ENCODE data around the gene FAM227B. TPM values are rescaled to one million over a fixed set of nuclear protein-coding genes. Genes with fewer than 3 reads are reported as not detected.

FAM227B gene
- total and polyA plus RNA-seq, 5 experiments from 2014 or later: 14.5 to 28.7 (median 23.8) TPM

DNA sequence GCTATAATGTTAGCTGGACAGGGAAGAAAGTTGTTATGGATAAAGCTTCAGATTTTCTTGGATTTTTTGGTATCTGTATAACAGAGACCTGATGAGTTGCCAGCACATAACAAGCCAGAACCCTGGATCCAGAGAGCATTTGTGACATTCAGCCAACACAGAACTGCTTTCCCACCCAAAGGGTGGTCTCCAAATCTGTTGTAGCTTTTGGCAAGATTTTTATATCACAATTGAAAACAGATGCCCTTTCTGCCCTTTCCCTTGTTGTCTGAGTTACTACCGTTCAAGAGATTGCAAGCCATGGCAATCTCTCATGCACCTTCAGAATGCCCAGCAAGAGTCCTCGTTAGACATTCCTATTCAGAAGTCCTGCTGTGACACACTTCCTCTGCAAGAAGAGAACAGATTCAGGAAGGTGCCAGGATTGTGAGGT, 305.2 kb downstream of the FAM227B start:
- POLR2A ChIA-PET: no interaction called here
- peaks cover 0 to 6% (median 0%) of the 10 kb centered on the region in 9 donors for H3K9me3 Mint-ChIP-seq
- H3K36me3 Mint-ChIP-seq: peaks cover 11 to 55% (median 42%) of the 10 kb centered on the region in 3 donors
- H3K27me3 Mint-ChIP-seq: no peaks in the 10 kb centered on the region
- peaks cover 0 to 12% (median 3%) of the 10 kb centered on the region in 4 donors for H3K4me1 Mint-ChIP-seq
- no peak for DNase-seq
- H3K4me3 Mint-ChIP-seq: no peak overlapping the region
- no peak overlapping the region for H3K27ac Mint-ChIP-seq
- no peak for ATAC-seq

DNA sequence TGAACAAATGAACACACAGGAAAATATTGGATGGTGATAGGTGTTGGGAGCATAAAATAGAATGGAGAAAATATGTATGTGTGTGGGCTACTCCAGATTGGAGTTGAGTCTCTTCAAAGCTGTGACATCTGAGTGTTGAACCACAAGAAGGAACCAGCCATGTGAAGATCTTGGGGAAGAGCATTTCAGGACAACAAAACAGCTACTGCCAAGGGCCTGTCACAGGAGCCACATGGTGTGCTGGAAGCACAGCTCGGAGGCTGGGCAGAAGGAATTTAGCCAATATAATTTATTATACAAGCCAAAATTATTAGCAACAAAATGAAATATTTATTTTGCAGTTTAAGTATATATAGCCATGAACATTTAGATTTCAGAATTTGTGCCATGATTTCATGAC, 305.9 kb downstream of the FAM227B start:
- Mint-ChIP-seq H3K27ac (no peak overlapping the region), H3K4me3 (no peak overlapping the region), H3K36me3 (peaks cover 15 to 54% (median 42%) of the 10 kb centered on the region in 3 donors), H3K9me3 (peaks cover 0 to 10% (median 0%) of the 10 kb centered on the region in 9 donors), H3K27me3 (no peaks in the 10 kb centered on the region), H3K4me1 (peaks cover 0 to 12% (median 4%) of the 10 kb centered on the region in 4 donors)
- DNase-seq: no peak
- no peak for ATAC-seq
- POLR2A ChIA-PET: no interaction called here

DNA sequence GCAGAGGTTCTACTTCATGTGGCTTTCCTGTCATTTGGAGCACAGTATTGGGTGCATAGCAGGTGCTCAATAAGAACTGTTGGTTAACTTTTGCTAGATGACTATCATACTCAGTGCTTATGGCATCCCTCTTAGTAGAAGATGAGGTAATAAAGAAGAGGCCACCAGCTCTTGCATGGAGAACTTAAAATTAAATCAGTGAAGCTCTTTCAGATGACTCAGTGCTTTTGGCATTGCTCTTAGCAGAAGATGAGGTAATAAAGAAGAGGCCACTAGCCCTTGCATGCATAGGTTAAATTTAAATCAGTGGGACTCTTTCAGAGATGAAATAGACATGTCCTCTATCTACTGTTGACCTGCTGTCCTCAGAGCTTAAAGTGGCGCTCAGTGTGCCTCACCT, 307.0 kb downstream of the FAM227B start:
- no peak for ATAC-seq
- POLR2A ChIA-PET: no interaction called here
- H3K4me3 Mint-ChIP-seq: no peak overlapping the region
- H3K36me3 Mint-ChIP-seq: peaks cover 15 to 50% (median 36%) of the 10 kb centered on the region in 3 donors
- H3K27ac Mint-ChIP-seq: no peak overlapping the region
- peaks cover 0 to 12% (median 4%) of the 10 kb centered on the region in 4 donors for H3K4me1 Mint-ChIP-seq
- peaks cover 0 to 10% (median 0%) of the 10 kb centered on the region in 9 donors for H3K9me3 Mint-ChIP-seq
- no peaks in the 10 kb centered on the region for H3K27me3 Mint-ChIP-seq
- no peak for DNase-seq

DNA sequence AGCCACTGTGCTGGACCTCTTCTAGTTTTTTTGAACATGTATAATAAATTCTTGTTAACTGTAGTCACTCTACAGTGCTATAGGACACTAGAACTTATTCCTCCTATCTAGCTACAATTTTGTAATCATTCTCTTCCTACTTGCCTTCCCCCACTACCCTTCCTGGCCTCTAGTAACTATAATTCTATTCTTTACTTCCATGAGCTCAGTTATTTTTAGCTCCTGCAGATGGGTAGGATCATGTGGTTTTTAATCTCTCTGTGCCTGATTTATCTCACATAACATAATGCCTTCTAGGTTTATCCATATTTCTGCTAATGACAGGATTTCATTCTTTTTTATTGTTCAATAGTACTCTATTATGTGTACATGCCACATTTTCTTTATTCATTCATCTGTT, 310.7 kb downstream of the FAM227B start:
- H3K27ac Mint-ChIP-seq: peak overlapping the region in 1 of 10 donors; percentile 1
- peaks cover 4 to 20% (median 7%) of the 10 kb centered on the region in 4 donors for H3K4me1 Mint-ChIP-seq
- peaks cover 0 to 4% (median 0%) of the 10 kb centered on the region in 9 donors for H3K9me3 Mint-ChIP-seq
- peaks cover 24 to 65% (median 48%) of the 10 kb centered on the region in 3 donors for H3K36me3 Mint-ChIP-seq
- no peak overlapping the region for H3K4me3 Mint-ChIP-seq
- DNase-seq (no peak), ATAC-seq (no peak)
- H3K27me3 Mint-ChIP-seq: no peaks in the 10 kb centered on the region
- POLR2A ChIA-PET: no interaction called here

DNA sequence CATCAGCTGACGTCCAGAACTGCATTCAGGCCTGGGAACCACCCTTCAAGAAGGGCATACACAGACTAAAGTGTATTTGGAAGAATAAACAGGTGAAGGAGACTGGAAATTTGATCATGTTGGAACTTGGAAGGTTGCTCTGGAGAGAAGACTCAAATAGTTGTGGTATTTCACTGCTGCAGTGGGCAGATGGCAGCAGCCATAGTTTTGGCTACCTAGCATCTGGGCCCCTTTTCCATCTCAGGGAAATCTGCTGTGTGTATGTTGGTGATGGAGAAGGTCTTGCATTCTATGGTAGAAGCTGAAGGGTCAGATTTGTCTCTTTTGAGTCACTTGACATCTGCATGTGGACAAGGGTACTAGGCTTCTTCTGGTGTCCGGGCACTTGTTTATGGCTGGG, 311.9 kb downstream of the FAM227B start:
- Mint-ChIP-seq H3K9me3 (peaks cover 0 to 4% (median 0%) of the 10 kb centered on the region in 9 donors), H3K27me3 (no peaks in the 10 kb centered on the region), H3K36me3 (peaks cover 23 to 67% (median 57%) of the 10 kb centered on the region in 3 donors), H3K27ac (peak overlapping the region in 1 of 10 donors; percentile 50), H3K4me1 (peaks cover 4 to 20% (median 7%) of the 10 kb centered on the region in 4 donors), H3K4me3 (no peak overlapping the region)
- POLR2A ChIA-PET: no interaction called here
- DNase-seq (no peak), ATAC-seq (no peak)

DNA sequence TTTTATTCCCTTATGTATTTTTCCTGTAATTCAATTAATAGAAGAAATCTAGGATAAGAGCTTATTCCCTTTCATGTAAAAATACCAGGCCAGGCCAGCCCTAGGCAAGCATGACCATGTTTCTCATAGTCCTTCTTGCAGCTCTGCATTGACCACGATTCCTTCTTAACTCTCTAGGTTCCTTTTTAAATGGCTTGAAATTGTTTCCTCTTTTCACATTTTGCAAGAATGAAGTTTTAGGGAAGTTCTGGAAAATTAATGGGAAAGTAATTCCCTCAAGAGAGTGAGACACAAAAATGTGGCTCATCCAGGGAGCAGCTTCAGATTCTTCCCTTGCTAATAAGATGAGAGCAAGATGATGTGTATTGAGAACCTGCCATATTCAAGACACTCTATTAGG, 314.1 kb downstream of the FAM227B start:
- Mint-ChIP-seq H3K4me1 (peaks cover 2 to 20% (median 11%) of the 10 kb centered on the region in 4 donors), H3K36me3 (peaks cover 23 to 71% (median 68%) of the 10 kb centered on the region in 3 donors), H3K9me3 (peaks cover 0 to 4% (median 0%) of the 10 kb centered on the region in 9 donors), H3K27ac (no peak overlapping the region), H3K27me3 (no peaks in the 10 kb centered on the region), H3K4me3 (no peak overlapping the region)
- POLR2A ChIA-PET: no interaction called here
- ATAC-seq (no peak), DNase-seq (no peak)

DNA sequence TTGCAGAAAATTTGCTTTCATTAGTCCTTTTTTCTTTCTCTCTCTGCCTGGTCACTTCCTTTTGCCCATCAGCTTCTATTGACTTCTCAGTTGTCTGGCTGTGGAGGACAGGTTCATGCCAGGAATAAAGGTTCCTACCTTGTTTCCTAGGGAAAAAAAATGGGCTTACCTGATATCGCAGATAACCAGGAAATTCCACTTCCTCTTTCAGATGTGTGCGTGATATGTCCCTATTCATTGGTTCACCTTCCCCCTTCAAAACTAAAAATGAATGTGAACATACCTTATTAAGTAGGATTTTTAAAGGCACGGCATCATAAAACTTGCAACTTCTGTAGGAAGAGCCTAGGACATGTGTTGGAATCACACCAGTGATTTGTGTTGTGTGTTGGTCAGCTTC, 317.6 kb downstream of the FAM227B start:
- Mint-ChIP-seq H3K36me3 (peaks cover 35 to 76% (median 71%) of the 10 kb centered on the region in 3 donors), H3K27me3 (no peaks in the 10 kb centered on the region), H3K4me3 (no peak overlapping the region), H3K4me1 (peaks cover 10 to 32% (median 19%) of the 10 kb centered on the region in 4 donors), H3K27ac (peak overlapping the region in 1 of 10 donors; percentile 25), H3K9me3 (peaks cover 0 to 14% (median 0%) of the 10 kb centered on the region in 9 donors)
- DNase-seq: no peak
- no peak for ATAC-seq
- POLR2A ChIA-PET: interaction anchor here (0.6 kb wide), 1 partner anchor 24 kb away, joined by 3 read pairs; no protein-coding TSS in a partner anchor

DNA sequence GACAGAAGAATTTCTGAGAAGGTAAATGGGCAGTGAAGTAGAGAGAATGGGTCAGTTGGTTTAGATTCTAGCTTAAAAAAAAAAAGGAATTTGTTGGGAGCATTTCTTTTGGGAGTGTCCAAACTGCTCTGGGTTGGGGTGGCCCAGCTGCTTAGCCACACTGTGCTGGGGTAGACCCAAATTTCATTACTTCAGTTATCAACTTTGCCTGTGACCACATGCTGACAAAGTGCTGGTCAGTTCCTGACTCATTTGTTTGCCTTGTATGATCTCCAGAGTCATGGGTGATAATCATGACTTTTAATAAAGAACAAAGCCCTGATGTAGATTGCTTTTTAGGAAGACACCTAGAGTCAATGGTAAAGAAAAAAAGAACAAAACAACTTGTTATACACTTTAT, 319.1 kb downstream of the FAM227B start:
- Mint-ChIP-seq H3K27ac (no peak overlapping the region), H3K4me3 (no peak overlapping the region), H3K36me3 (peaks cover 29 to 79% (median 71%) of the 10 kb centered on the region in 3 donors), H3K9me3 (peaks cover 0 to 14% (median 0%) of the 10 kb centered on the region in 9 donors), H3K27me3 (no peaks in the 10 kb centered on the region), H3K4me1 (peaks cover 13 to 28% (median 16%) of the 10 kb centered on the region in 4 donors)
- POLR2A ChIA-PET: no interaction called here
- DNase-seq (no peak), ATAC-seq (no peak)

DNA sequence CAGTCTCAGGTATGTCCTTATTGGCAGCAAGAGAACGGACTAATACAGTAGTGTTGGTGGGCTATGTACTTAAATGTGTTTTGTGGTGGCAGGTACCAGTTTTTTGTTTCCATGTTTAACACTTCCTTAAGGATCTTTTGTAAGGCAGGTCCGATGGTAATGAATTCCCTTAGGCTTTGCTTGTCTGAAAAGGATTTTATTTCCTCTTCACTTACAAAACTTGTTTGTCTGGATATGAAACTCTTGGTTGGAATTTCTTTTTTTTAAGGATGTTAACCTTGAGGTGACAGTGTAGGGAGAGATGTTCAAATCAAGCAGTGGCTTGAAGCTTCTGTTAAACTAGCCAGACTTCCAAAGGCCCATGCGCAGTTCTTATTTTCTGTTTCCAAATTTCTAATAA, 319.8 kb downstream of the FAM227B start:
- ATAC-seq: no peak
- peaks cover 27 to 84% (median 72%) of the 10 kb centered on the region in 3 donors for H3K36me3 Mint-ChIP-seq
- no peaks in the 10 kb centered on the region for H3K27me3 Mint-ChIP-seq
- peaks cover 0 to 14% (median 0%) of the 10 kb centered on the region in 9 donors for H3K9me3 Mint-ChIP-seq
- POLR2A ChIA-PET: no interaction called here
- no peak for DNase-seq
- H3K4me1 Mint-ChIP-seq: peaks cover 13 to 26% (median 16%) of the 10 kb centered on the region in 4 donors
- H3K4me3 Mint-ChIP-seq: no peak overlapping the region
- no peak overlapping the region for H3K27ac Mint-ChIP-seq

DNA sequence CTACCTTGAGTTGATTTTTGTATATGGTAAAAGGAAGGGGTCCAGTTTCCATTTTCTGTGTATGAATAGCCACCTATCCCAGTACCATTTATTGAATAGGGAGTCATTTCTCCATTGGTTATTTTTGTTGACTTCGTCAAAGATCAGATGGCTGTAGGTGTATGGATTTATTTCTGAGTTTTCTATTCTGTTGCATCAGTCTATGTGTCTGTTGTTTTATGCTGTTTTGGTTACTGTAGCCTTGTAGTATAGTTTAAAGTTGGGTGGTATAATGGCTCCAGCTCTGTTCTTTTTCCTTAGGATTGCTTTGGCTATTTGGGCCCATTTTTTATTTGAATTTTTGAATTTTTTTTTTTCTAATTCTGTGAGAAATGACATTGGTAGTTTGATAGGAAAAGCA, 323.0 kb downstream of the FAM227B start:
- peaks cover 36 to 80% (median 70%) of the 10 kb centered on the region in 3 donors for H3K36me3 Mint-ChIP-seq
- peaks cover 13 to 17% (median 15%) of the 10 kb centered on the region in 4 donors for H3K4me1 Mint-ChIP-seq

DNA sequence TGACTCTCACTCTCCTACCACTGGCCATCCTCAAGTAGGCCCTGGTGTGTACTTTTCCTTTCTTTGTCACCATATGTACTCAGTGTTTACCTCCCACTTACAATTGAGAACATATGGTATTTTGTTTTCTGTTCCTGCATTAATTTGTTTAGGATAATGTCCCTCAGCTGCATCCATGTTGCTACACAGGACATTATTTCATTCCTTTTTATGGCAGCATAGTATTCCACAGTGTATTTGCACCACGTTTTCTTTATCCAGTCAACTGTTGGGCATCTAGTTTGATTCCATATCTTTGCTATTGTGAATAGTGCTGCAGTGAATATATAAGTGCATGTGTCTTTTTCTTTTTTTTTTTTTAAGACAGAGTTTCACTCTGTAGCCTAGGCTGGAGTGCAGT, 324.4 kb downstream of the FAM227B start:
- POLR2A ChIA-PET: no interaction called here
- DNase-seq: no peak

More for the DNA sequence above, 323.0 kb downstream of the FAM227B start:
- no peaks in the 10 kb centered on the region for H3K27me3 Mint-ChIP-seq
- POLR2A ChIA-PET: no interaction called here
- ATAC-seq (no peak), DNase-seq (no peak)
- H3K9me3 Mint-ChIP-seq: peaks cover 0 to 14% (median 1%) of the 10 kb centered on the region in 9 donors
- no peak overlapping the region for H3K27ac Mint-ChIP-seq
- no peak overlapping the region for H3K4me3 Mint-ChIP-seq

DNA sequence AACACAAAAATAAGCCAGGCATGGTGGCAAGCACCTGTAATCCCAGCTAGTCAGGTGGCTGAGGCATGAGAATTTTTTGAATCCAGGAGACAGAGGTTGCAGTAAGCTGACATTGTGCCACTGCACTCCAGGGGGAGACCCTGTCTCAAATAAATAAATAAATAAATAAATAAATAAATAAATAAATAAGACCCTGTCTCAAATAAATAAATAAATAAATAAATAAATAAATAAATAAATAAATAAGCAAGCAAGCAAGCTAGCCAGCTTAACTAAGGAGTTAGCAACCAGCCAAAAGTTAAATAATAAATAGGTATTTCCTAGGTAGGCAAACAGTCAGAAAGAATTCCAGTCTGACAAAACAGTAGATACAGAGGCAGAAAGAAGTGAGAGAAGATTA, 326.7 kb downstream of the FAM227B start:
- Mint-ChIP-seq H3K9me3 (peaks cover 0 to 4% (median 0%) of the 10 kb centered on the region in 9 donors), H3K27ac (peak overlapping the region in 1 of 10 donors; percentile 76), H3K36me3 (peaks cover 25 to 74% (median 53%) of the 10 kb centered on the region in 3 donors), H3K27me3 (no peaks in the 10 kb centered on the region), H3K4me3 (no peak overlapping the region), H3K4me1 (peaks cover 3 to 9% (median 6%) of the 10 kb centered on the region in 4 donors)
- no peak for DNase-seq
- POLR2A ChIA-PET: no interaction called here
- ATAC-seq: no peak

More for the DNA sequence above, 324.4 kb downstream of the FAM227B start:
- no peak for ATAC-seq
- H3K4me3 Mint-ChIP-seq: no peak overlapping the region
- H3K36me3 Mint-ChIP-seq: peaks cover 36 to 84% (median 74%) of the 10 kb centered on the region in 3 donors
- no peak overlapping the region for H3K27ac Mint-ChIP-seq
- H3K27me3 Mint-ChIP-seq: no peaks in the 10 kb centered on the region
- H3K4me1 Mint-ChIP-seq: peaks cover 13 to 17% (median 15%) of the 10 kb centered on the region in 4 donors
- H3K9me3 Mint-ChIP-seq: peaks cover 0 to 14% (median 1%) of the 10 kb centered on the region in 9 donors

DNA sequence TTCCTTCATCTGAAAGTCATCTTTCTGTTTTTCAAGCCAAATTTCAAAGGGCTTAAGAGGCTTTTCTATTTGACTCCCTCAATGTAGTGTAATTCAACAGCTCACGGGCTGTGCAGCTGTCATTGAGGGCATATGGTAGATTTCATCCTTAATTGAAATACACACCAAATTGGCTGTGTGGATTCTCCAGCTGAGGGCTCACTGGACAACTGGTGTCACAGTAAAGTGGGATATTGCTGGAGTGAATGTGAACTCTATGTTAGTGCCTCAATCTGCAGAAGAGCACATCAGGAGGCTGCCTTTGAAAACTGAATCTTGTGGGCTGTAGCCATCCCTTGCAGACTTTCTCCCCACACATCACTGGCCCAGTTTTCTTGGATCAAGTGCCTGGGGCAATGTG, 330.4 kb downstream of the FAM227B start:
- H3K27me3 Mint-ChIP-seq: no peaks in the 10 kb centered on the region
- no peak overlapping the region for H3K4me3 Mint-ChIP-seq
- peaks cover 0 to 2% (median 0%) of the 10 kb centered on the region in 9 donors for H3K9me3 Mint-ChIP-seq
- peaks cover 2 to 15% (median 10%) of the 10 kb centered on the region in 4 donors for H3K4me1 Mint-ChIP-seq
- ATAC-seq (no peak), DNase-seq (no peak)
- H3K27ac Mint-ChIP-seq: no peak overlapping the region
- POLR2A ChIA-PET: no interaction called here
- H3K36me3 Mint-ChIP-seq: peaks cover 27 to 76% (median 57%) of the 10 kb centered on the region in 3 donors
